WTC11 (cell line): ENCODE measurements around the gene SLC44A2.

Source experiments
- NFE2L1 ChIP-seq: sonication (generic); formaldehyde crosslinking; IDR thresholded peaks from 2 replicates; pipeline ENCODE4 v1.8.1; 2023; ENCODE audit warnings: missing genetic modification reagents
- TF ChIP-seq, protein P1 (sequence below): fragments of 200-600 bp; IDR thresholded peaks from 2 replicates; pipeline ENCODE4 v1.8.0; 2022; ENCODE audit warnings: antibody characterized with exemption
- TF ChIP-seq, protein P2 (sequence below): sonication (generic); formaldehyde crosslinking; IDR thresholded peaks from 2 replicates; pipeline ENCODE4 v1.8.1; 2023; ENCODE audit warnings: mild to moderate bottlenecking, missing genetic modification reagents, moderate library complexity

DNA sequence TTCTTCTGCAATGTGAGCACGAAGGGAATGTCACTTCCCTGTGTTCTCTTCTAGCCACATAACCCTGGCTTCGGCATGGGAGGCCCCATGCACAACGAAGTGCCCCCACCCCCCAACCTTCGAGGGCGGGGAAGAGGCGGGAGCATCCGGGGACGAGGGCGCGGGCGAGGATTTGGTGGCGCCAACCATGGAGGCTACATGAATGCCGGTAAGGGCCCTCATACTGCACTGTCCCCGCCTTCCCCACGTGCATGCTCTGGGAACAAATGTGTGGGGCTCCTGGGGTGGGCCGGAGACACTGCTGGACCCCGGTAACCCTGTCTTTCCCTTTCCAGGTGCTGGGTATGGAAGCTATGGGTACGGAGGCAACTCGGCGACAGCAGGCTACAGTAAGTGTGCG lies 58.2 kb downstream of the SLC44A2 start:
- TF ChIP-seq, protein P1, sequence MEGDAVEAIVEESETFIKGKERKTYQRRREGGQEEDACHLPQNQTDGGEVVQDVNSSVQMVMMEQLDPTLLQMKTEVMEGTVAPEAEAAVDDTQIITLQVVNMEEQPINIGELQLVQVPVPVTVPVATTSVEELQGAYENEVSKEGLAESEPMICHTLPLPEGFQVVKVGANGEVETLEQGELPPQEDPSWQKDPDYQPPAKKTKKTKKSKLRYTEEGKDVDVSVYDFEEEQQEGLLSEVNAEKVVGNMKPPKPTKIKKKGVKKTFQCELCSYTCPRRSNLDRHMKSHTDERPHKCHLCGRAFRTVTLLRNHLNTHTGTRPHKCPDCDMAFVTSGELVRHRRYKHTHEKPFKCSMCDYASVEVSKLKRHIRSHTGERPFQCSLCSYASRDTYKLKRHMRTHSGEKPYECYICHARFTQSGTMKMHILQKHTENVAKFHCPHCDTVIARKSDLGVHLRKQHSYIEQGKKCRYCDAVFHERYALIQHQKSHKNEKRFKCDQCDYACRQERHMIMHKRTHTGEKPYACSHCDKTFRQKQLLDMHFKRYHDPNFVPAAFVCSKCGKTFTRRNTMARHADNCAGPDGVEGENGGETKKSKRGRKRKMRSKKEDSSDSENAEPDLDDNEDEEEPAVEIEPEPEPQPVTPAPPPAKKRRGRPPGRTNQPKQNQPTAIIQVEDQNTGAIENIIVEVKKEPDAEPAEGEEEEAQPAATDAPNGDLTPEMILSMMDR = no peak
- TF ChIP-seq NFE2L1 = no peak
- TF ChIP-seq, protein P2, sequence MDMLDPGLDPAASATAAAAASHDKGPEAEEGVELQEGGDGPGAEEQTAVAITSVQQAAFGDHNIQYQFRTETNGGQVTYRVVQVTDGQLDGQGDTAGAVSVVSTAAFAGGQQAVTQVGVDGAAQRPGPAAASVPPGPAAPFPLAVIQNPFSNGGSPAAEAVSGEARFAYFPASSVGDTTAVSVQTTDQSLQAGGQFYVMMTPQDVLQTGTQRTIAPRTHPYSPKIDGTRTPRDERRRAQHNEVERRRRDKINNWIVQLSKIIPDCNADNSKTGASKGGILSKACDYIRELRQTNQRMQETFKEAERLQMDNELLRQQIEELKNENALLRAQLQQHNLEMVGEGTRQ (CRISPR knock-in tag) = no peak
